Trophoblast cell (in vitro differentiated cells and primary cell): ENCODE measurements around the gene ABLIM2.

Experiments used
- DNase-seq, 2 donors: peaks; one replicate each; pipeline ENCODE4 v3.0.0-alpha.2; 2016
- H2AFZ ChIP-seq: 2 replicates; pipeline ENCODE4 v1.6.1; 2013; ENCODE audit warnings: low read length, moderate library complexity, mild to moderate bottlenecking; ENCODE audit not compliant: insufficient read depth, poor library complexity
- H2AK5ac ChIP-seq: 2 replicates; pipeline ENCODE4 v1.6.1; 2013; ENCODE audit warnings: mild to moderate bottlenecking, low read length
- H2BK120ac ChIP-seq: 2 replicates; pipeline ENCODE4 v1.6.1; 2013; ENCODE audit warnings: low read length, mild to moderate bottlenecking, moderate library complexity; ENCODE audit not compliant: insufficient read depth, poor library complexity
- H2BK12ac ChIP-seq: 2 replicates; pipeline ENCODE4 v1.6.1; 2013; ENCODE audit warnings: mild to moderate bottlenecking, low read length, moderate library complexity
- H2BK5ac ChIP-seq: 2 replicates; pipeline ENCODE4 v1.6.1; 2013; ENCODE audit warnings: low read length, low read depth, moderate library complexity, mild to moderate bottlenecking; ENCODE audit not compliant: poor library complexity
- H3K14ac ChIP-seq: 2 replicates; pipeline ENCODE4 v1.6.1; 2013; ENCODE audit warnings: mild to moderate bottlenecking, low read length
- H3K18ac ChIP-seq: 2 replicates; pipeline ENCODE4 v1.6.1; 2013; ENCODE audit warnings: mild to moderate bottlenecking, low read length
- H3K23ac ChIP-seq: 2 replicates; pipeline ENCODE4 v1.6.1; 2013; ENCODE audit warnings: low read length
- H3K27ac ChIP-seq: 2 replicates; pipeline ENCODE4 v1.5.1; 2013; ENCODE audit warnings: low read depth, mild to moderate bottlenecking, inconsistent platforms, low read length, moderate library complexity
- H3K27me3 ChIP-seq: 2 replicates; pipeline ENCODE4 v1.6.1; 2013; ENCODE audit warnings: inconsistent platforms, mild to moderate bottlenecking, low read length, moderate library complexity; ENCODE audit not compliant: insufficient read depth
- H3K36me3 ChIP-seq, 2 experiments: 1 replicate in 1 of 2; 2 replicates in 1 of 2; pipeline ENCODE4 v1.6.1; 2013; ENCODE audit warnings: low read length in 2 of 2, mild to moderate bottlenecking in 2 of 2, moderate library complexity in 1 of 2; ENCODE audit not compliant: insufficient read depth in 2 of 2, control insufficient read depth in 1 of 2
- H3K4ac ChIP-seq: 2 replicates; pipeline ENCODE4 v1.6.1; 2013; ENCODE audit warnings: low read depth, mild to moderate bottlenecking, low read length, moderate library complexity
- H3K4me1 ChIP-seq, 2 experiments: 1 replicate in 1 of 2; 2 replicates in 1 of 2; pipeline ENCODE4 v1.6.1; 2013; ENCODE audit warnings: low read length in 2 of 2, mild to moderate bottlenecking in 2 of 2, moderate library complexity in 1 of 2; ENCODE audit not compliant: insufficient read depth in 2 of 2, control insufficient read depth in 1 of 2
- H3K4me2 ChIP-seq: 2 replicates; pipeline ENCODE4 v1.6.1; 2013; ENCODE audit warnings: inconsistent platforms, mild to moderate bottlenecking, low read length, moderate library complexity
- H3K4me3 ChIP-seq: 2 replicates; pipeline ENCODE4 v1.5.1; 2013; ENCODE audit warnings: mild to moderate bottlenecking, low read depth, low read length, inconsistent platforms
- H3K79me1 ChIP-seq: one replicate; pipeline ENCODE4 v1.6.1; 2013; ENCODE audit warnings: low read length
- H3K79me2 ChIP-seq: 2 replicates; pipeline ENCODE4 v1.6.1; 2013; ENCODE audit warnings: low read length, mild to moderate bottlenecking; ENCODE audit not compliant: control insufficient read depth, insufficient read depth, poor library complexity
- H3K9ac ChIP-seq: 2 replicates; pipeline ENCODE4 v1.6.1; 2013; ENCODE audit warnings: mild to moderate bottlenecking, low read length
- H3K9me3 ChIP-seq: 2 replicates; pipeline ENCODE4 v1.6.1; 2013; ENCODE audit warnings: low read depth, mild to moderate bottlenecking, control low read depth, inconsistent platforms, low read length; ENCODE audit not compliant: insufficient read depth
- H4K12ac ChIP-seq: 2 replicates; pipeline ENCODE4 v1.6.1; 2013; ENCODE audit warnings: low read depth, mild to moderate bottlenecking, low read length, moderate library complexity
- H4K8ac ChIP-seq: 2 replicates; pipeline ENCODE4 v1.6.1; 2013; ENCODE audit warnings: low read depth, mild to moderate bottlenecking, low read length, moderate library complexity
- H4K91ac ChIP-seq: one replicate; pipeline ENCODE4 v1.6.1; 2013; ENCODE audit warnings: low read depth, mild to moderate bottlenecking, low read length, moderate library complexity
- WGBS: extraction: QIAGEN DNeasy Blood & Tissue Kit; methylation state at CpG from one replicate; pipeline ENCODE4 v1.1.7; 2013; ENCODE audit warnings: missing lambda C conversion rate; ENCODE audit not compliant: insufficient read length, insufficient coverage; ENCODE audit errors: extremely low coverage; 5-methylcytosine and 5-hydroxymethylcytosine counted together

The ABLIM2 gene

DNA sequence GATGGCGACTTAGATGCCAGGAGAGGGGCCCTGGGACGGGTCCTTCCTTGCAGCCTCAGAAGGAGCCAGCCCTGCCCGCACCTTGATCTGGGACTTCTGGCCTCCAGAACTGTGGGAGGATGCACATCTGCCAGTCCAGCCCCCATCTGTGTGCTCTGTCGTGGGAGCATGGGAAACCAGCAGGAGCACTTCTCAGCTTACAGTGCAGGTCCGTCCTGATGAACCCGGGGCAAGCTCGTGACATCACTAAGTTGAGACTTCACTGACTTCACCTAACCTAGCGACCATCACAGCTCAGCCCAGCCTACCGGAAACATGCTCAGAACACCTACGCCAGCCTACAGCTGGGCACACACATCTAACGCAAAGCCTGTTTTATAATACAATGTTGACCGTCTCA lies 38.1 kb downstream of the ABLIM2 start:
- no peak overlapping the region for H4K91ac ChIP-seq
- H3K9me3 ChIP-seq, result peaks cover 7% of the 10 kb centered on the region
- H3K14ac ChIP-seq, result no peak overlapping the region
- no peak overlapping the region for H3K23ac ChIP-seq
- no peaks in the 10 kb centered on the region for H3K36me3 ChIP-seq
- H3K79me1 ChIP-seq, result peaks cover 6% of the 10 kb centered on the region
- H4K8ac ChIP-seq, result no peak overlapping the region
- H3K4me3 ChIP-seq, result no peak overlapping the region
- no peak overlapping the region for H3K4ac ChIP-seq
- H2BK5ac ChIP-seq, result no peak overlapping the region
- H3K18ac ChIP-seq, result no peak overlapping the region
- no peak overlapping the region for H2AK5ac ChIP-seq
- no peak overlapping the region for H3K27ac ChIP-seq
- H4K12ac ChIP-seq, result no peak overlapping the region
- no peak overlapping the region for H2BK120ac ChIP-seq
- no peak overlapping the region for H2AFZ ChIP-seq
- H3K79me2 ChIP-seq, result no peaks in the 10 kb centered on the region
- H3K27me3 ChIP-seq, result no peaks in the 10 kb centered on the region
- peaks cover 14 to 17% of the 10 kb centered on the region in 2 experiments for H3K4me1 ChIP-seq
- H3K4me2 ChIP-seq, result no peak overlapping the region
- no peak for DNase-seq
- H2BK12ac ChIP-seq, result no peak overlapping the region
- no peak overlapping the region for H3K9ac ChIP-seq
- WGBS, result no CpG with 5 or more reads among the region's 12 CpGs

DNA sequence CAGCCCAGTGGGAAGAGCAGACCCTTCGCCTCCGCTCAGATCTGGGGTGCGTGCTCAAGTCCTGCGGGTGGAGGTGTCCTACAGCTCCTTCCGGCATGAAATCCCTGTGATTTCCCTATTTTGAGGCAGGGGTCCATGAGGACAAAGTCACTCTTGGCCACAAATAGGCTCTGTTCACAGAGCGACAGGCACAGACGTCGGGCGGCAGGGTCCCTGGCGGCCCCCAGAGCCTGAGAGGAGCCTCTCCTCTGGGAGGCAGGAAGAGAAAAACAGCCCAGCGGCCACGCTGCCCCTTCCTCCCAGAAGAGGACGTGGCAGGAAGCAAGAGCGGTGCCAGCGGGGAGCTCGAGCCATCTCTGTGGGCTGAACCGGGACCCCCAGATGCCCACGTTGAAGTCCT lies 38.7 kb downstream of the ABLIM2 start:
- Histone ChIP-seq H4K8ac (no peak overlapping the region), H2BK5ac (no peak overlapping the region), H3K79me2 (no peaks in the 10 kb centered on the region), H2AK5ac (no peak overlapping the region), H4K12ac (no peak overlapping the region), H3K4me3 (no peak overlapping the region), H3K4me2 (no peak overlapping the region), H3K4me1 (peaks cover 14 to 17% of the 10 kb centered on the region in 2 experiments), H3K18ac (no peak overlapping the region), H3K23ac (no peak overlapping the region), H3K14ac (no peak overlapping the region), H3K36me3 (no peaks in the 10 kb centered on the region), H2BK120ac (no peak overlapping the region), H3K79me1 (peaks cover 6% of the 10 kb centered on the region), H3K27me3 (no peaks in the 10 kb centered on the region), H3K9ac (no peak overlapping the region), H4K91ac (no peak overlapping the region), H3K9me3 (peaks cover 5% of the 10 kb centered on the region), H3K27ac (no peak overlapping the region), H2BK12ac (no peak overlapping the region), H2AFZ (no peak overlapping the region), H3K4ac (no peak overlapping the region)
- DNase-seq, result no peak
- no CpG with 5 or more reads among the region's 18 CpGs for WGBS

DNA sequence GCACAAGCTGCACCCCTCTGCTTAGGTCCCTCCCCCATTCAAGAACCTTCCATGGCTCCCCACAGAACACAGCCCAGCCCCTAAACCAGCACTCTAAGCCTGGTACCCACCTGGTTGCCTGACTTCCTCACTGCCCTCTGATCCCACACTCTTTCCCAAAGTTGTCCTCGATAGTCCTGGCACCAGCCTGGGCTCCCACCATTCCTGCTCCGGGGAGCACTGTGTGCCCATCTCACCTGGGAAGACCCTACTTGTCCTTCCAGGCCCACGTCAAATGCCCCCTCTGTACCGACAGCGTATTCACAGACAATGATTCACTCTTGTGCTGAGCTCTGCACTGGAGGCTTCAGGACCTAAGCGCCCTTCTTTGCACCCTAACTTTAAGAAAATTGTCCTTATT lies 40.1 kb downstream of the ABLIM2 start:
- Histone ChIP-seq H3K18ac (no peak overlapping the region), H3K9ac (no peak overlapping the region), H3K79me2 (no peaks in the 10 kb centered on the region), H3K4me2 (no peak overlapping the region), H4K8ac (no peak overlapping the region), H3K23ac (no peak overlapping the region), H3K79me1 (peaks cover 6% of the 10 kb centered on the region), H3K4ac (no peak overlapping the region), H3K36me3 (no peaks in the 10 kb centered on the region), H2BK12ac (no peak overlapping the region), H3K4me3 (no peak overlapping the region), H3K27me3 (no peaks in the 10 kb centered on the region), H3K27ac (no peak overlapping the region), H3K9me3 (peaks cover 3% of the 10 kb centered on the region), H2AK5ac (no peak overlapping the region), H2AFZ (no peak overlapping the region), H2BK5ac (no peak overlapping the region), H3K14ac (no peak overlapping the region), H4K91ac (no peak overlapping the region), H3K4me1 (peaks cover 12 to 15% of the 10 kb centered on the region in 2 experiments), H4K12ac (no peak overlapping the region), H2BK120ac (no peak overlapping the region)
- no peak for DNase-seq
- WGBS, result no CpG with 5 or more reads among the region's 6 CpGs

DNA sequence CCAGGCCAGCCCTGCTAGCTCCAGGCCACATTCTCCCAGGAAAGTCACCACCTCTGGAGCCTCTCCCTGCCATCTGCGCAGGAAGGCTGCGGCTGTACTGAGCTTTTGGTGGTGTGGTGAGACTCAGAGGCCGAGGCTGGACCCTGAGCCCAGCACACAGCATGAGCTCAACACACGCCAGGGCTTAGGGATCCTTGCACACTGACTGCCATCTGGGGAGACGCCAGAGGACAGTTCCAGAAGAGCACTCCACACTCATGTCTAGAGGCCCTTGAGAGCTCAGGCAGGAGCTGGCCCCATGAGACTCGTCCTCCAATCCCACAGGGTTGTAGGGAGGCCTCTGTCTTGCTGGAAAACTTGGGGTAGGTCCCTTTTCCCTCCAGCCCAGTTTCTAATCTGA lies 40.6 kb downstream of the ABLIM2 start:
- Histone ChIP-seq H2BK12ac (no peak overlapping the region), H3K36me3 (no peaks in the 10 kb centered on the region), H3K4me3 (no peak overlapping the region), H3K4ac (no peak overlapping the region), H3K23ac (no peak overlapping the region), H2BK120ac (no peak overlapping the region), H3K4me1 (peaks cover 9 to 13% of the 10 kb centered on the region in 2 experiments), H3K9me3 (peaks cover 3% of the 10 kb centered on the region), H3K27ac (no peak overlapping the region), H3K27me3 (no peaks in the 10 kb centered on the region), H4K8ac (no peak overlapping the region), H3K79me2 (no peaks in the 10 kb centered on the region), H2AFZ (no peak overlapping the region), H3K18ac (no peak overlapping the region), H3K4me2 (no peak overlapping the region), H3K79me1 (peaks cover 6% of the 10 kb centered on the region), H3K9ac (no peak overlapping the region), H2AK5ac (no peak overlapping the region), H2BK5ac (no peak overlapping the region), H3K14ac (no peak overlapping the region), H4K91ac (no peak overlapping the region), H4K12ac (no peak overlapping the region)
- DNase-seq, result no peak
- WGBS, result no CpG with 5 or more reads among the region's 6 CpGs
